SH-SY5Y (cell line): ENCODE measurements around the gene SOS1.

Experiments
- GATA2 ChIP-seq: IDR thresholded peaks from 2 replicates; pipeline ENCODE4 v1.6.1; 2011; ENCODE audit warnings: mild to moderate bottlenecking, low read depth, low read length
- GATA3 ChIP-seq: IDR thresholded peaks from 2 replicates; pipeline ENCODE4 v1.6.1; 2011; ENCODE audit warnings: low read depth, mild to moderate bottlenecking, low read length, moderate library complexity

DNA sequence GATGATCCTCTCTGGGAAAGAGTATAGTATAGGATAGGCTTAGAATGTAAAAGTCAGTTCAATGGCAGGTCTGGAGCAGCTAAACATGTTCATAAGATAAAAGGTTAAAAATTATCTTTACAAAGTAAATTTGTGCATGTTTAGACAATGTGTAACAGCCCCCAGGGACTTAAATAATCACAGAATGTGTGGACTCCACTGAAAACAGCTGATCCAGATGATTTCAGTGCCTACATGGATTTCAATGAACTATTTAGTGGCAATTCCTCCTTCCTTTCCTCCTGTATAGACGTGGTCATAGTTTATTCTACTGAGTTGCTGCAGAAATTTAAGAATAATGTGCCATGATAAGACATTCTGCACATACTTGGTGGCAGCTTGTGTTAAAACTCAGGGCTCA lies 188.3 kb downstream of the SOS1 start:
- no peak for TF ChIP-seq GATA2
- no peak for TF ChIP-seq GATA3
